Liver (tissue), 9 donors: ENCODE results near the gene RPS6KA2. TPM values are rescaled to one million over a fixed set of nuclear protein-coding genes. Genes with fewer than 3 reads are reported as not detected.

Experiments
- DNase-seq: peaks from one replicate; pipeline ENCODE4 v3.0.0-alpha.2; 2017; ENCODE audit warnings: low spot score
- H3K27ac ChIP-seq, 2 donors: one replicate each; pipeline ENCODE4 v1.7.0; 2013; ENCODE audit warnings: inconsistent platforms in 2 of 2, low read length in 2 of 2, control low read depth in 1 of 2, low read depth in 1 of 2, mild to moderate bottlenecking in 1 of 2
- H3K27me3 ChIP-seq, 4 donors: one replicate each; pipeline versions ENCODE4 v1.6.1 to v1.7.0; 2013; ENCODE audit warnings: low read length in 3 of 4, inconsistent platforms in 1 of 4, mild to moderate bottlenecking in 1 of 4, moderate library complexity in 1 of 4; ENCODE audit not compliant: control insufficient read depth in 4 of 4, insufficient read depth in 4 of 4
- H3K36me3 ChIP-seq, 4 donors: one replicate each; pipeline versions ENCODE4 v1.6.1 to v1.7.0; 2013; ENCODE audit warnings: low read length in 3 of 4, mild to moderate bottlenecking in 3 of 4, low read depth in 1 of 4, moderate library complexity in 1 of 4; ENCODE audit not compliant: control insufficient read depth in 4 of 4, insufficient read depth in 3 of 4
- H3K4me1 ChIP-seq, 4 donors: one replicate each; pipeline versions ENCODE4 v1.6.1 to v1.7.0; 2013; ENCODE audit warnings: low read length in 3 of 4, mild to moderate bottlenecking in 3 of 4, moderate library complexity in 1 of 4; ENCODE audit not compliant: control insufficient read depth in 4 of 4, insufficient read depth in 4 of 4
- H3K4me3 ChIP-seq, 3 donors: one replicate each; pipeline versions ENCODE4 v1.6.1 to v1.7.0; 2013; ENCODE audit warnings: low read length in 3 of 3, control low read depth in 1 of 3, low read depth in 1 of 3, mild to moderate bottlenecking in 1 of 3
- H3K9ac ChIP-seq, 2 donors: one replicate each; pipeline ENCODE4 v1.7.0; 2013; ENCODE audit warnings: low read length in 2 of 2, mild to moderate bottlenecking in 2 of 2, moderate library complexity in 2 of 2, control low read depth in 1 of 2, low read depth in 1 of 2
- H3K9me3 ChIP-seq, 4 donors: one replicate each; pipeline versions ENCODE4 v1.6.1 to v1.7.0; 2013; ENCODE audit warnings: low read length in 3 of 4; ENCODE audit not compliant: control insufficient read depth in 4 of 4
- ATF3 ChIP-seq: IDR thresholded peaks from 2 replicates; pipeline ENCODE4 v1.6.1; 2016; ENCODE audit warnings: antibody characterized with exemption
- CTCF ChIP-seq: fragments of 150-350 bp; IDR thresholded peaks from 2 replicates; pipeline ENCODE4 v1.5.1; 2017; ENCODE audit warnings: improper control_type of control experiment, low read depth, low read length; ENCODE audit not compliant: missing input control
- EGR1 ChIP-seq, 2 donors: IDR thresholded peaks; 2 replicates each; pipeline ENCODE4 v1.6.1; 2016 to 2018; ENCODE audit warnings: antibody characterized with exemption in 2 of 2, low read depth in 2 of 2
- FOXA1 ChIP-seq: IDR thresholded peaks from 2 replicates; pipeline ENCODE4 v1.6.1; 2016; ENCODE audit warnings: antibody characterized with exemption
- FOXA2 ChIP-seq: IDR thresholded peaks from 2 replicates; pipeline ENCODE4 v1.6.1; 2016; ENCODE audit warnings: antibody characterized with exemption
- GABPA ChIP-seq, 2 donors: IDR thresholded peaks in 1 of 2; conservative IDR thresholded peaks in 1 of 2; 2 replicates each; pipeline ENCODE4 v1.6.1; 2016; ENCODE audit warnings: antibody characterized with exemption in 2 of 2, mild to moderate bottlenecking in 1 of 2, moderate library complexity in 1 of 2
- HNF4A ChIP-seq, 2 donors: conservative IDR thresholded peaks; 2 replicates each; pipeline ENCODE4 v1.6.1; 2016; ENCODE audit warnings: antibody characterized with exemption in 2 of 2, mild to moderate bottlenecking in 2 of 2
- HNF4G ChIP-seq: IDR thresholded peaks from 2 replicates; pipeline ENCODE4 v1.6.1; 2016; ENCODE audit warnings: antibody characterized with exemption
- JUND ChIP-seq, 2 donors: IDR thresholded peaks; 2 replicates each; pipeline ENCODE4 v1.6.1; 2016; ENCODE audit warnings: antibody characterized with exemption in 2 of 2
- MAX ChIP-seq: IDR thresholded peaks from 2 replicates; pipeline ENCODE4 v1.6.1; 2016; ENCODE audit warnings: antibody characterized with exemption
- NR2F2 ChIP-seq: IDR thresholded peaks from 2 replicates; pipeline ENCODE4 v1.6.1; 2016; ENCODE audit warnings: antibody characterized with exemption
- RAD21 ChIP-seq, 2 donors: IDR thresholded peaks; 2 replicates each; pipeline ENCODE4 v1.6.1; 2016; ENCODE audit warnings: antibody characterized with exemption in 2 of 2, mild to moderate bottlenecking in 2 of 2
- REST ChIP-seq: IDR thresholded peaks from 2 replicates; pipeline ENCODE4 v1.6.1; 2016; ENCODE audit warnings: antibody characterized with exemption, mild to moderate bottlenecking
- RXRA ChIP-seq, 2 donors: IDR thresholded peaks; 2 replicates each; pipeline ENCODE4 v1.6.1; 2017 to 2018; ENCODE audit warnings: antibody characterized with exemption in 2 of 2, mild to moderate bottlenecking in 1 of 2
- SP1 ChIP-seq: IDR thresholded peaks from 2 replicates; pipeline ENCODE4 v1.6.1; 2018; ENCODE audit warnings: antibody characterized with exemption, mild to moderate bottlenecking
- TAF1 ChIP-seq: conservative IDR thresholded peaks from 2 replicates; pipeline ENCODE4 v1.6.1; 2016; ENCODE audit warnings: antibody characterized with exemption, mild to moderate bottlenecking
- YY1 ChIP-seq: IDR thresholded peaks from 2 replicates; pipeline ENCODE4 v1.6.1; 2016; ENCODE audit warnings: antibody characterized with exemption, mild to moderate bottlenecking
- ZBTB33 ChIP-seq: IDR thresholded peaks from 2 replicates; pipeline ENCODE4 v1.6.1; 2016; ENCODE audit warnings: antibody characterized with exemption
- WGBS: extraction: QIAGEN DNeasy Blood & Tissue Kit; methylation state at CpG from one replicate; pipeline ENCODE4 v1.1.7; 2013; 5-methylcytosine and 5-hydroxymethylcytosine counted together
- polyA plus RNA-seq, 2 donors: library from polyadenylated mRNA; stranded (reverse) in 1 of 2; unstranded in 1 of 2; fragments of 200-250 nt in 1 of 2; fragments of >200 nt in 1 of 2; fragmentation: Nextera tagmentation in 1 of 2; extraction: Ambion mirVana in 1 of 2; gene quantifications; one replicate each; pipeline versions ENCODE4 v1.2.1 to v1.2.3, GENCODE V29; 2013 to 2015
- total RNA-seq, 2 donors: library from RNA; depleted of rRNA; stranded (reverse); fragments of >200 nt; gene quantifications; one replicate each; pipeline ENCODE4 v1.2.3, GENCODE V29; 2014
- donor health status: healthy.
- donor health status: healthy.
- donor health status: healthy.
- donor health status: healthy.
- donor health status: healthy.

RPS6KA2 gene
- total and polyA plus RNA-seq, 4 donors, result 2.5 to 9.0 (median 5.0) TPM

GRCh38 chr6:166397849-166398248, 229.2 kb downstream of the RPS6KA2 start (continued):
- TF ChIP-seq ZBTB33 (no peak), TAF1 (no peak), HNF4A (conservative IDR thresholded peaks at IDR 0.05) (no peak), RXRA (IDR thresholded peaks at IDR 0.05) (no peak)

- WGBS, result 94% methylated on average over 6 of the region's 6 CpGs
- no peak for TF ChIP-seq HNF4A (conservative IDR thresholded peaks at IDR 0.05)
- TF ChIP-seq NR2F2, result no peak
- TF ChIP-seq EGR1 (IDR thresholded peaks at IDR 0.05; ENCODE audit: low read depth in 2 of 2), result no peak
- TF ChIP-seq MAX, result no peak
- no peak for TF ChIP-seq CTCF
- no peak for TF ChIP-seq SP1
- no peak for TF ChIP-seq FOXA1
- TF ChIP-seq REST, result no peak
- TF ChIP-seq RAD21 (IDR thresholded peaks at IDR 0.05), result no peak
- no peak for TF ChIP-seq YY1
- no peak for TF ChIP-seq JUND (IDR thresholded peaks at IDR 0.05)
- no peak for TF ChIP-seq ATF3
- TF ChIP-seq RXRA (IDR thresholded peaks at IDR 0.05), result no peak
- no peak for TF ChIP-seq FOXA2
- TF ChIP-seq HNF4G, result no peak
- TF ChIP-seq ZBTB33, result no peak
- TF ChIP-seq TAF1, result no peak
- no peak for TF ChIP-seq GABPA (IDR thresholded peaks at IDR 0.05 in 1 of 2, conservative IDR thresholded peaks at IDR 0.05 in 1 of 2)
- no peak for DNase-seq
- H3K27me3 ChIP-seq, result no peaks in the 10 kb centered on the region
- H3K9me3 ChIP-seq, result no peaks in the 10 kb centered on the region
- H3K4me3 ChIP-seq, result no peak overlapping the region
- H3K9ac ChIP-seq, result no peak overlapping the region
- peaks cover 16 to 49% (median 34%) of the 10 kb centered on the region in 4 donors for H3K4me1 ChIP-seq
- no peaks in the 10 kb centered on the region for H3K36me3 ChIP-seq
- H3K27ac ChIP-seq, result peak overlapping the region in 1 of 2 donors; percentile 28
Observed at GRCh38 chr6:166395778-166396177, 231.3 kb downstream of the RPS6KA2 start.
